PFSK-1 (cell line): ENCODE results near the gene TREML2.

Experiments used
- POLR2AphosphoS5 ChIP-seq: IDR thresholded peaks from 2 replicates; pipeline ENCODE4 v1.6.1; 2012; ENCODE audit warnings: low read depth, mild to moderate bottlenecking, control low read depth, low read length, moderate library complexity
- TAF1 ChIP-seq: IDR thresholded peaks from 2 replicates; pipeline ENCODE4 v1.6.1; 2012; ENCODE audit warnings: low read length, control low read depth, borderline replicate concordance; ENCODE audit not compliant: insufficient read depth
- TF ChIP-seq, protein P1 (sequence below), 2 experiments: IDR thresholded peaks; 2 replicates each; pipeline versions ENCODE4 v1.6.1 to v1.8.0; 2011 to 2012; ENCODE audit warnings: low read depth in 2 of 2, low read length in 2 of 2, control low read depth in 1 of 2, inconsistent platforms in 1 of 2, mild to moderate bottlenecking in 1 of 2, moderate library complexity in 1 of 2; ENCODE audit not compliant: insufficient read depth in 1 of 2

DNA sequence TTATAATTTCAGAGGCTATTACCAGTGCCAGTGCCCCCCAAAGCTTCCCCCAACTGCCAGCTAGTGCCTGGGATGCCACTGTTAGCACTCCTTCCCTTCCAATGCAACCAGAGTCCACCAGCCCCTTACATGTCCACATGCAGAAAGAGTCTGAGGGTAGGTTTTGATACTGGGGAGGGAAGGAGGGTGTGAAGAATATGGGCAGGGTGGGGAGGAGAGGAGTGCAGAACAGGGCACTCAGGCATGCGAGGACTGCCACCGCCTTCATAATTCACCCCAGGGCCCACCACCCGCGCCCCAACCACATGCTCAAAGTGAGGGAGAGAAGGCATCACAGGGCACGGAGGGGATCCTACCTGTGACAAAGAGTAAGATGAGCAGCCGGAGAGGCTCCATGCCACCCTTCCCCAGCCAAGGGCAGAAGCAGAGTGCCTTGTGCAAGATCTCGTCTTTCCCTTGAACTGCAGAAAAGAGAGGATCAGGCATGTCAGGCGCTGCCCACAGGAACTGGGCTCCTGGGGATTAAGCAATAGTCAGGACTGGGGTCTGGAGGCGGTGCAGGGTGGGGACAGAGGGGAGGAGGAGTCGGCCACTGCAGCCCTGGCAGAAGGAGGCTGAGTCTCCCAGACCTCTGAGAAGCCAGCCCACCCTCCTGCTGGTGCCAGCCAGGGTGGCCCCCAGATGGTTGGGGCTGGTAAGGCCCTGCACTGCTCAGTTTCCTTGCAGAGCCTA, 38.1 kb downstream of the TREML2 start, which contains the start of gene TREM2:
- TF ChIP-seq TAF1 (no peak), POLR2AphosphoS5 (no peak)
- TF ChIP-seq, protein P1, sequence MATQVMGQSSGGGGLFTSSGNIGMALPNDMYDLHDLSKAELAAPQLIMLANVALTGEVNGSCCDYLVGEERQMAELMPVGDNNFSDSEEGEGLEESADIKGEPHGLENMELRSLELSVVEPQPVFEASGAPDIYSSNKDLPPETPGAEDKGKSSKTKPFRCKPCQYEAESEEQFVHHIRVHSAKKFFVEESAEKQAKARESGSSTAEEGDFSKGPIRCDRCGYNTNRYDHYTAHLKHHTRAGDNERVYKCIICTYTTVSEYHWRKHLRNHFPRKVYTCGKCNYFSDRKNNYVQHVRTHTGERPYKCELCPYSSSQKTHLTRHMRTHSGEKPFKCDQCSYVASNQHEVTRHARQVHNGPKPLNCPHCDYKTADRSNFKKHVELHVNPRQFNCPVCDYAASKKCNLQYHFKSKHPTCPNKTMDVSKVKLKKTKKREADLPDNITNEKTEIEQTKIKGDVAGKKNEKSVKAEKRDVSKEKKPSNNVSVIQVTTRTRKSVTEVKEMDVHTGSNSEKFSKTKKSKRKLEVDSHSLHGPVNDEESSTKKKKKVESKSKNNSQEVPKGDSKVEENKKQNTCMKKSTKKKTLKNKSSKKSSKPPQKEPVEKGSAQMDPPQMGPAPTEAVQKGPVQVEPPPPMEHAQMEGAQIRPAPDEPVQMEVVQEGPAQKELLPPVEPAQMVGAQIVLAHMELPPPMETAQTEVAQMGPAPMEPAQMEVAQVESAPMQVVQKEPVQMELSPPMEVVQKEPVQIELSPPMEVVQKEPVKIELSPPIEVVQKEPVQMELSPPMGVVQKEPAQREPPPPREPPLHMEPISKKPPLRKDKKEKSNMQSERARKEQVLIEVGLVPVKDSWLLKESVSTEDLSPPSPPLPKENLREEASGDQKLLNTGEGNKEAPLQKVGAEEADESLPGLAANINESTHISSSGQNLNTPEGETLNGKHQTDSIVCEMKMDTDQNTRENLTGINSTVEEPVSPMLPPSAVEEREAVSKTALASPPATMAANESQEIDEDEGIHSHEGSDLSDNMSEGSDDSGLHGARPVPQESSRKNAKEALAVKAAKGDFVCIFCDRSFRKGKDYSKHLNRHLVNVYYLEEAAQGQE (IDR thresholded peaks at IDR 0.05; ENCODE audit: insufficient read depth in 1 of 2, low read depth in 2 of 2, low read length in 2 of 2), result no peak
